Activated T-cell treated with anti-CD3 and anti-CD28 coated beads, Interleukin-2, amount 50 U/mL, for 72 hours (primary cell): ENCODE data around the gene MROH9. TPM values are rescaled to one million over a fixed set of nuclear protein-coding genes. Genes with fewer than 3 reads are reported as not detected.

Experiments
- ATAC-seq, 2 donors: fragments of 150-1000 bp; cut with Tn5 transposase; replicated peaks in 1 of 2; 2 replicates each; pipeline ENCODE4 v1.10.0; 2021; ENCODE audit warnings: moderate library complexity in 2 of 2, mild to moderate bottlenecking in 1 of 2
- DNase-seq, 2 donors: peaks; one replicate each; pipeline ENCODE4 v3.0.0; 2021 to 2022; ENCODE audit warnings: mixed read lengths in 1 of 2
- H3K27ac Mint-ChIP-seq: one replicate; pipeline ENCODE4 v1.8.0; 2022; ENCODE audit warnings: mild to moderate bottlenecking, moderate library complexity, mixed read lengths
- H3K27me3 Mint-ChIP-seq: one replicate; pipeline ENCODE4 v1.8.0; 2022; ENCODE audit warnings: low read depth, mixed read lengths
- H3K36me3 Mint-ChIP-seq, 2 donors: one replicate each; pipeline ENCODE4 v1.8.0; 2022; ENCODE audit warnings: mixed read lengths in 2 of 2, mild to moderate bottlenecking in 1 of 2; ENCODE audit not compliant: insufficient read depth in 2 of 2
- H3K4me1 Mint-ChIP-seq: one replicate; pipeline ENCODE4 v1.8.0; 2022; ENCODE audit warnings: low read depth, mixed read lengths
- H3K4me3 Mint-ChIP-seq, 2 donors: one replicate each; pipeline ENCODE4 v1.8.0; 2022; ENCODE audit warnings: mild to moderate bottlenecking in 2 of 2, mixed read lengths in 2 of 2, moderate library complexity in 2 of 2
- H3K9me3 Mint-ChIP-seq, 2 donors: one replicate each; pipeline ENCODE4 v1.8.0; 2022; ENCODE audit warnings: mixed read lengths in 2 of 2
- total RNA-seq, 2 donors: library from RNA; stranded (reverse); gene quantifications; one replicate each; pipeline ENCODE4 v1.2.3, GENCODE V29; 2022

The MROH9 gene
- total RNA-seq, 2 donors from 2014 or later = not detected

GRCh38 chr1:171107969-171108368 is 172.6 kb downstream of the MROH9 start:
- no peak for ATAC-seq
- DNase-seq = no peak
- Mint-ChIP-seq H3K4me1 (no peaks in the 10 kb centered on the region), H3K4me3 (no peak overlapping the region), H3K9me3 (no peaks in the 10 kb centered on the region), H3K27ac (no peak overlapping the region), H3K36me3 (no peaks in the 10 kb centered on the region), H3K27me3 (no peaks in the 10 kb centered on the region)

DNA sequence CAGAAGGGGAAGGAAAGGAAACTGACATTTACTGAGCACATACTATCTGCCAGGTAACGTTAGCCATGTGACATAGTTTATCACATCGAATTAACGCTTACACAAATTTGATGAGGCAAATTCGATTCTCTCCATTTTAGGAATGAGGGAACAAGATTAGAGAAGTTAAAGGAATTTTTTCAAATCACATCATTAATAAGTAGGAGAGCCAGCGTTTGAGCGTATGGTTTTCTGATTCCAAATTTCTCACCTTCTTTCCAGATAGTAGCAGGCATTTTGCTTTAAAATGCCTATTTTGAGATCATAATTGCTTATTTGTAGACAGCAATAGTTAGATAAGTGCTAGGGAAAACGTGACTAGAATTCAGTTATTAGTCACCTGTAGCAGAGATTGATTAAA is 174.6 kb downstream of the MROH9 start:
- no peak overlapping the region for H3K27ac Mint-ChIP-seq
- ATAC-seq (no peak), DNase-seq (no peak)
- H3K27me3 Mint-ChIP-seq = no peaks in the 10 kb centered on the region
- H3K4me3 Mint-ChIP-seq = no peak overlapping the region
- no peaks in the 10 kb centered on the region for H3K4me1 Mint-ChIP-seq
- H3K9me3 Mint-ChIP-seq = no peaks in the 10 kb centered on the region
- no peaks in the 10 kb centered on the region for H3K36me3 Mint-ChIP-seq

GRCh38 chr1:171110621-171111326 is 175.4 kb downstream of the MROH9 start:
- Mint-ChIP-seq H3K36me3 (no peaks in the 10 kb centered on the region), H3K4me1 (no peaks in the 10 kb centered on the region), H3K27me3 (no peaks in the 10 kb centered on the region), H3K4me3 (no peak overlapping the region), H3K9me3 (no peaks in the 10 kb centered on the region), H3K27ac (no peak overlapping the region)
- ATAC-seq = no peak
- DNase-seq = no peak

- Mint-ChIP-seq H3K4me3 (no peak overlapping the region), H3K9me3 (no peaks in the 10 kb centered on the region), H3K27ac (no peak overlapping the region), H3K36me3 (no peaks in the 10 kb centered on the region), H3K27me3 (no peaks in the 10 kb centered on the region), H3K4me1 (no peaks in the 10 kb centered on the region)
- ATAC-seq (no peak), DNase-seq (no peak)
Observed at GRCh38 chr1:171112119-171112518, 176.8 kb downstream of the MROH9 start.

DNA sequence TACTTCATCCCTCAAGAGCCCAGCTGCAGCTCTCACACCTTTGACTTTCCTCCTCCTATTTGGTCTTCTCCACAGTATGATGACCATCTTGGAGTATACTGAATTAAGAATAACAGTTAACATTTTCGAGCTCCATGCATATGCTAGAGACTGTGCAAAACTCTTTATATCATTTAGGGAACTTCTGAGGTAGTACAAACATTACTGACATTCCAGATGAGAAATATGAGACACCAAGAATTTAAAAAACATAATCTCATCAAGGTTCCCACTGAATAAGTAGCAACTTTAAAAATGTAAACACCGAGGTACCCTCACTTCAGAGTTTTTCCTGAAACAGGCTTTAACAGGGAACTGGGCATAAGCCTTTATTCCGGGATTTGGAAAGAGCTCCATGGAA is 178.0 kb downstream of the MROH9 start:
- no peak overlapping the region for H3K27ac Mint-ChIP-seq
- DNase-seq (no peak), ATAC-seq (no peak)
- no peaks in the 10 kb centered on the region for H3K27me3 Mint-ChIP-seq
- no peak overlapping the region for H3K4me3 Mint-ChIP-seq
- no peaks in the 10 kb centered on the region for H3K9me3 Mint-ChIP-seq
- no peaks in the 10 kb centered on the region for H3K4me1 Mint-ChIP-seq
- H3K36me3 Mint-ChIP-seq = no peaks in the 10 kb centered on the region

Other genes starting within 250 kb of the MROH9 start
- not detected for gene FMO3, start 155.4 kb downstream of the MROH9 start, total RNA-seq
- not detected for gene FMO2, start 249.8 kb downstream of the MROH9 start, total RNA-seq